Prostate gland (tissue), 2 donors: Measurements from ENCODE around the gene NCF2. TPM values are rescaled to one million over a fixed set of nuclear protein-coding genes. Genes with fewer than 3 reads are reported as not detected.

Experiments used
- DNase-seq: peaks from one replicate; pipeline ENCODE4 v3.0.0-alpha.2; 2019; ENCODE audit warnings: low spot score
- H3K27ac ChIP-seq, 2 donors: fragments of 200-600 bp; sonication (generic); 2 replicates each; pipeline ENCODE4 v1.5.1; 2017 to 2019
- H3K27me3 ChIP-seq: fragments of 200-600 bp; sonication (generic); replicated peaks from 2 replicates; pipeline ENCODE4 v1.5.1; 2019; ENCODE audit not compliant: insufficient read depth
- H3K36me3 ChIP-seq, 2 donors: fragments of 200-600 bp; sonication (generic); 1 replicate in 1 of 2; 2 replicates in 1 of 2; pipeline versions ENCODE4 v1.5.1 to v1.8.1; 2017 to 2019
- H3K4me1 ChIP-seq: fragments of 200-600 bp; sonication (generic); replicated peaks from 2 replicates; pipeline ENCODE4 v1.5.1; 2019
- H3K4me3 ChIP-seq, 2 donors: fragments of 200-600 bp; sonication (generic); 2 replicates each; pipeline ENCODE4 v1.5.1; 2017 to 2019
- H3K9me3 ChIP-seq: fragments of 200-600 bp; sonication (generic); 2 replicates; pipeline ENCODE4 v1.5.1; 2017
- CTCF ChIP-seq, 4 experiments: fragments of 200-600 bp in 2 of 4; fragments of 450-650 bp in 2 of 4; sonication (generic) in 2 of 4; IDR thresholded peaks; 1 replicate in 3 of 4; 2 replicates in 1 of 4; pipeline ENCODE4 v1.5.1; 2016 to 2019; ENCODE audit warnings: antibody characterized with exemption in 4 of 4, mild to moderate bottlenecking in 2 of 4, moderate library complexity in 2 of 4
- POLR2A ChIP-seq: fragments of 450-650 bp; IDR thresholded peaks from one replicate; pipeline ENCODE4 v1.6.1; 2016; ENCODE audit warnings: antibody characterized with exemption, mild to moderate bottlenecking
- POLR2AphosphoS5 ChIP-seq: sonication (generic); formaldehyde crosslinking; IDR thresholded peaks from one replicate; pipeline ENCODE4 v1.6.1; 2017; ENCODE audit warnings: antibody characterized with exemption
- WGBS: methylation state at CpG from one replicate; pipeline ENCODE4 v1.1.5; 2018; 5-methylcytosine and 5-hydroxymethylcytosine counted together
- intact Hi-C: fragments of 100-400 bp; cut with DNase I; formaldehyde crosslinking; loops from one replicate; pipeline ENCODE4 v1.14.2; 2022
- total RNA-seq, 2 donors: library from RNA; depleted of rRNA; stranded (reverse); fragments of >200 nt; gene quantifications; one replicate each; pipeline ENCODE4 v1.1.0, GENCODE V29; 2016

NCF2 gene
- total RNA-seq, 2 donors from 2014 or later, result 2.1 to 5.6 TPM

GRCh38 chr1:183569801-183570200 lies 20.5 kb downstream of the NCF2 start:
- WGBS, result 87% methylated on average over 3 of the region's 3 CpGs
- no peak for DNase-seq

GRCh38 chr1:183569141-183569540 lies 21.1 kb downstream of the NCF2 start:
- Histone ChIP-seq H3K4me1 (no peaks in the 10 kb centered on the region), H3K9me3 (no peaks in the 10 kb centered on the region), H3K36me3 (no peaks in the 10 kb centered on the region), H3K27me3 (no peaks in the 10 kb centered on the region), H3K27ac (no peak overlapping the region), H3K4me3 (no peak overlapping the region)
- DNase-seq, result no peak
- 48% methylated on average over 4 of the region's 4 CpGs for WGBS
- no peak for TF ChIP-seq POLR2AphosphoS5
- no peak for TF ChIP-seq CTCF (IDR thresholded peaks at IDR 0.05)
- no peak for TF ChIP-seq POLR2A
- intact Hi-C loops, result no loop called here

More at GRCh38 chr1:183569801-183570200, 20.5 kb downstream of the NCF2 start:
- intact Hi-C loops, result no loop called here
- no peaks in the 10 kb centered on the region for H3K4me1 ChIP-seq
- H3K36me3 ChIP-seq, result no peaks in the 10 kb centered on the region
- TF ChIP-seq POLR2A (no peak), POLR2AphosphoS5 (no peak), CTCF (IDR thresholded peaks at IDR 0.05) (no peak)
- no peak overlapping the region for H3K27ac ChIP-seq
- H3K27me3 ChIP-seq, result no peaks in the 10 kb centered on the region
- H3K4me3 ChIP-seq, result no peak overlapping the region
- no peaks in the 10 kb centered on the region for H3K9me3 ChIP-seq

- 79% methylated on average over 12 of the region's 12 CpGs for WGBS
Measured at GRCh38 chr1:183568176-183569021, 21.9 kb downstream of the NCF2 start.

GRCh38 chr1:183567584-183567983 lies 22.7 kb downstream of the NCF2 start:
- no peaks in the 10 kb centered on the region for H3K4me1 ChIP-seq
- no peak for TF ChIP-seq POLR2A
- no peak for TF ChIP-seq CTCF (IDR thresholded peaks at IDR 0.05)
- TF ChIP-seq POLR2AphosphoS5, result no peak
- intact Hi-C loops, result no loop called here
- WGBS, result 57% methylated on average over 5 of the region's 5 CpGs
- no peak overlapping the region for H3K27ac ChIP-seq
- H3K9me3 ChIP-seq, result no peaks in the 10 kb centered on the region
- no peak overlapping the region for H3K4me3 ChIP-seq
- DNase-seq, result no peak
- H3K27me3 ChIP-seq, result no peaks in the 10 kb centered on the region
- no peaks in the 10 kb centered on the region for H3K36me3 ChIP-seq

More at GRCh38 chr1:183568176-183569021, 21.9 kb downstream of the NCF2 start:
- TF ChIP-seq POLR2AphosphoS5 (no peak), CTCF (IDR thresholded peaks at IDR 0.05) (no peak), POLR2A (no peak)
- H3K4me1 ChIP-seq, result no peaks in the 10 kb centered on the region
- no peak for DNase-seq
- no peaks in the 10 kb centered on the region for H3K27me3 ChIP-seq
- intact Hi-C loops, result no loop called here
- no peaks in the 10 kb centered on the region for H3K9me3 ChIP-seq
- H3K36me3 ChIP-seq, result no peaks in the 10 kb centered on the region
- H3K27ac ChIP-seq, result no peak overlapping the region
- no peak overlapping the region for H3K4me3 ChIP-seq

- intact Hi-C loops, result no loop called here
- 93% methylated on average over 2 of the region's 2 CpGs for WGBS
- no peak for TF ChIP-seq POLR2A
- no peak for TF ChIP-seq CTCF (IDR thresholded peaks at IDR 0.05)
- TF ChIP-seq POLR2AphosphoS5, result no peak
- H3K4me1 ChIP-seq, result no peaks in the 10 kb centered on the region
- H3K4me3 ChIP-seq, result no peak overlapping the region
- H3K27ac ChIP-seq, result no peak overlapping the region
- DNase-seq, result no peak
- no peaks in the 10 kb centered on the region for H3K27me3 ChIP-seq
- no peaks in the 10 kb centered on the region for H3K9me3 ChIP-seq
- H3K36me3 ChIP-seq, result no peaks in the 10 kb centered on the region
Measured at GRCh38 chr1:183566026-183566425, 24.2 kb downstream of the NCF2 start.
